VCaP (cell line): ENCODE data around the gene FOXRED2.

Source experiments
- H3K27ac ChIP-seq: fragments of 450-650 bp; 2 replicates; pipeline ENCODE4 v1.5.1; 2017
- TF ChIP-seq, protein P1 (sequence below): fragments of 450-650 bp; conservative IDR thresholded peaks from 2 replicates; pipeline ENCODE4 v1.5.1; 2017; ENCODE audit warnings: mild to moderate bottlenecking, moderate library complexity

Gene FOXRED2

GRCh38 chr22:36472689-36473088, 34.2 kb downstream of the FOXRED2 start:
- TF ChIP-seq, protein P1, sequence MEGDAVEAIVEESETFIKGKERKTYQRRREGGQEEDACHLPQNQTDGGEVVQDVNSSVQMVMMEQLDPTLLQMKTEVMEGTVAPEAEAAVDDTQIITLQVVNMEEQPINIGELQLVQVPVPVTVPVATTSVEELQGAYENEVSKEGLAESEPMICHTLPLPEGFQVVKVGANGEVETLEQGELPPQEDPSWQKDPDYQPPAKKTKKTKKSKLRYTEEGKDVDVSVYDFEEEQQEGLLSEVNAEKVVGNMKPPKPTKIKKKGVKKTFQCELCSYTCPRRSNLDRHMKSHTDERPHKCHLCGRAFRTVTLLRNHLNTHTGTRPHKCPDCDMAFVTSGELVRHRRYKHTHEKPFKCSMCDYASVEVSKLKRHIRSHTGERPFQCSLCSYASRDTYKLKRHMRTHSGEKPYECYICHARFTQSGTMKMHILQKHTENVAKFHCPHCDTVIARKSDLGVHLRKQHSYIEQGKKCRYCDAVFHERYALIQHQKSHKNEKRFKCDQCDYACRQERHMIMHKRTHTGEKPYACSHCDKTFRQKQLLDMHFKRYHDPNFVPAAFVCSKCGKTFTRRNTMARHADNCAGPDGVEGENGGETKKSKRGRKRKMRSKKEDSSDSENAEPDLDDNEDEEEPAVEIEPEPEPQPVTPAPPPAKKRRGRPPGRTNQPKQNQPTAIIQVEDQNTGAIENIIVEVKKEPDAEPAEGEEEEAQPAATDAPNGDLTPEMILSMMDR, result no peak
- no peak overlapping the region for H3K27ac ChIP-seq

DNA sequence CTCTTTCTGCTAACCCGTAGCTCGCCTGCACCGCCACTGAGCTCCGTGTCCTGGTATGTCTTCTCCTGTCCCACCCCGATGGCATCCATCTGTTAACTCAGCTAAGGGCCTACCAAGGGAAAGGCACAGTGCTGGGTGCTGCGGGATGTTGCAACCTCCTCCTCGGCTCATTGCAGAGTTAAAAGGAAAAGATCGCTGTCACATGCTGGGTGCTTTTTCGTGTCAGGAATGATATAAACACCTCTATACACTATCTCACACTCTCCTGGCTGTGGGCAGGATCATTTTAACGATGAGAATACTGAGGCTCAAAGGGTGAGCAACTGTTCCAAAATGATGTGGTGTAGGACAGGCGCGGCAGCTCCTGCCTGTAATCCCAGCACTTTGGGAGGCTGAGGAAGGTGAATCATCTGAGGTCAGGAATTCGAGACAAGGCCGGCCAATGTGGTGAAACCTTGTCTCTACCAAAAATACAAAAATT, 35.5 kb downstream of the FOXRED2 start:
- no peak overlapping the region for H3K27ac ChIP-seq
- TF ChIP-seq, protein P1, result no peak

- TF ChIP-seq, protein P1, result no peak
- no peak overlapping the region for H3K27ac ChIP-seq
Observed at GRCh38 chr22:36470994-36471331, 35.9 kb downstream of the FOXRED2 start.

GRCh38 chr22:36470162-36470993, 36.5 kb downstream of the FOXRED2 start:
- TF ChIP-seq, protein P1, result peak; percentile 96
- peak overlapping the region; percentile 48 for H3K27ac ChIP-seq

DNA sequence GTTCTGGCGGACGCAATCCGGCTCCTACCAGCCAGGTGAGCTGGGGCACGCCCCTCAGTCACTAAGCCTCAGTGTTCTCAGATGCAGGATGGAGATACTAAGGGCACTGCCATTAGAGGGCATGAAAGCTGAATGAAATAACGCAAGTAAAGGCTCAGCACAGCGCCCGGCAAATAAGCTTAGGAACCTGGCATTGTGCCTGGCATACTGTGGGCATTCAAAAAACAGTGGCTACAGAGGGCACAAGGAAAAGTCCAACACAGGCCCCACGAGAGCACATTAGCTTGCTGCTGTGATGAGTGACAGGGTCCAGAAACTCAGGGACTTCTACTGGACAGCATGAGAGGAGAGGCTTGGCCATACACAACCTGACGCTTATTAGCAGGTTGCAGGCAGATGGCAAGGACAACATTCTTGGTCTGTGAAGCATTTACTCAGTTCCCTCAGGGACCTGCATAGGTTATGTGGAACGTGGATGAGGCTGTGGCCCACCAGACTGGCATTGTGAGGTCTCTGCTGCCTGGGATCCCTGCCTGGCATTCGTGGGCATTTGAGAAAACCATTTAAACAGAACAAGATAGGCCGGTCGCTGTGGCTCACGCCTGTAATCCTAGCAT, 37.6 kb downstream of the FOXRED2 start:
- TF ChIP-seq, protein P1, result no peak
- peak overlapping the region; percentile 48 for H3K27ac ChIP-seq

GRCh38 chr22:36467946-36468345, 38.9 kb downstream of the FOXRED2 start:
- TF ChIP-seq, protein P1, result no peak
- no peak overlapping the region for H3K27ac ChIP-seq

DNA sequence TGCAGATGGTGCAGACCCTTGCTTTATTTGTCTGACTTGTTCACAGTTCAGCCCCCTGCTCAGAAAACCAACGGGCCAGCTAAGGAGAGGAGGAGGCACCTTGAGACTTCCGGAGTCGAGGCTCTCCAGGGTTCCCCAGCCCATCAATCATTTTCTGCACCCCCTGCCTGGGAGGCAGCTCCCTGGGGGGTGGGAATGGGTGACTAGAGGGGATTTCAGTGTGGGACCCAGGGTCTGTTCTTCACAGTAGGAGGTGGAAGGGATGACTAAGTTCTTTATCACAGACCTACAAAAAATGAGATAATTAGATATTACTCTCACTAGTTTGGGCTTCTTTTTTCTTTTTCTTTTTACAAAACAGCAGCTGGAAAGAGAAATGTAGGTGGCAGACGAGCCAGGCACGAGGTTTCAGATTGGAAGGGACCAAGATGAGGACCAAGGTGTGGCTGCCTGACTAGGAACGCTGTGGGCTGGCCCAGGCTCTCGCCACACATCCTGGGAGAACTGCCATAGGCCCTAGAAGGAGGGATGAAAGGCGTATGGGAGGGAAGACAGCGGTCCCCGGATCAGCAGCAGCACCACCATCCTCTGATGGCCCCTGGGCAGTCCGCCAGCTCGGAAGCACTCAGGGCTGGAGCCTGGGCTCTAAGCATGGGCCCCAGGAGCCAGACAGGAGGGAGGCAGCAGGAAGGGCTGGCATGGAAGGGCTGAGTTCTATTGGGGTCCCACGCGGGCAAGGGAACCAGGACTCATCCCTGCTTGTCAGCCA, 39.6 kb downstream of the FOXRED2 start:
- TF ChIP-seq, protein P1, result no peak
- no peak overlapping the region for H3K27ac ChIP-seq
